Left hindlimb (tissue), 1 donor: ENCODE results near the gene FRMD4B.
A peak's percentile ranks its signal among the peaks of the same experiment; 100 is the strongest.

Experiments used
- DNase-seq: peaks from one replicate; pipeline ENCODE4 v3.0.0-alpha.2; 2018

FRMD4B gene

GRCh38 chr3:69321301-69322157 is 64.4 kb downstream of the FRMD4B start:
- DNase-seq: no peak

- DNase-seq: peak; percentile 50
Measured at GRCh38 chr3:69320871-69321271, 65.0 kb downstream of the FRMD4B start.

GRCh38 chr3:69319652-69320051 is 66.2 kb downstream of the FRMD4B start:
- no peak for DNase-seq

- no peak for DNase-seq
Measured at GRCh38 chr3:69318410-69318809, 67.5 kb downstream of the FRMD4B start.

GRCh38 chr3:69313251-69313650 is 72.6 kb downstream of the FRMD4B start:
- no peak for DNase-seq

- DNase-seq: no peak
Measured at GRCh38 chr3:69309814-69310213, 76.1 kb downstream of the FRMD4B start.

- peak; percentile 73 for DNase-seq
Measured at GRCh38 chr3:69306239-69307185, 79.4 kb downstream of the FRMD4B start.

GRCh38 chr3:69305011-69305410 is 80.9 kb downstream of the FRMD4B start:
- no peak for DNase-seq

- DNase-seq: no peak
Measured at GRCh38 chr3:69304396-69304795, 81.5 kb downstream of the FRMD4B start.

GRCh38 chr3:69300296-69300695 is 85.6 kb downstream of the FRMD4B start:
- DNase-seq: no peak

GRCh38 chr3:69299344-69299743 is 86.5 kb downstream of the FRMD4B start:
- no peak for DNase-seq

GRCh38 chr3:69297501-69297900 is 88.4 kb downstream of the FRMD4B start:
- DNase-seq: no peak

GRCh38 chr3:69296995-69297394 is 88.9 kb downstream of the FRMD4B start:
- no peak for DNase-seq

GRCh38 chr3:69294014-69294766 is 91.7 kb downstream of the FRMD4B start:
- no peak for DNase-seq

- no peak for DNase-seq
Measured at GRCh38 chr3:69292959-69293574, 92.8 kb downstream of the FRMD4B start.

- DNase-seq: no peak
Measured at GRCh38 chr3:69292185-69292584, 93.7 kb downstream of the FRMD4B start.

GRCh38 chr3:69290430-69290829 is 95.5 kb downstream of the FRMD4B start:
- DNase-seq: no peak

GRCh38 chr3:69290006-69290405 is 95.9 kb downstream of the FRMD4B start:
- no peak for DNase-seq

- no peak for DNase-seq
Measured at GRCh38 chr3:69288161-69288895, 97.6 kb downstream of the FRMD4B start.

GRCh38 chr3:69283913-69284611 is 101.8 kb downstream of the FRMD4B start:
- no peak for DNase-seq

- DNase-seq: no peak
Measured at GRCh38 chr3:69283496-69283895, 102.4 kb downstream of the FRMD4B start.
